Astrocyte of the cerebellum (primary cell): ENCODE data around the gene EIF4G3.
"Not testable (repeated sequence)": the region's sequence is repeated elsewhere in the genome, so short reads cannot be mapped to it uniquely, and the experiment has no call there.

Experiments used
- DNase-seq: peaks from one replicate; pipeline ENCODE4 v3.0.0-alpha.2; 2011; ENCODE audit warnings: low read depth
- H3K4me3 ChIP-seq: 2 replicates; pipeline ENCODE4 v1.5.1; 2011; ENCODE audit warnings: mild to moderate bottlenecking, low read depth, low read length, moderate library complexity
- CTCF ChIP-seq: IDR thresholded peaks from 2 replicates; pipeline ENCODE4 v1.5.1; 2012; ENCODE audit warnings: low read length, low read depth, moderate library complexity, mild to moderate bottlenecking; ENCODE audit errors: missing control alignments
- in situ Hi-C: cut with HindIII; loops from 2 replicates; pipeline ENCODE4 v1.10.0; 2017; ENCODE audit warnings: low sequenced_read_pairs

Gene EIF4G3

GRCh38 chr1:20867847-20868246 lies 308.9 kb downstream of the EIF4G3 start:
- DNase-seq = no peak
- no peak overlapping the region for H3K4me3 ChIP-seq
- TF ChIP-seq CTCF = no peak
- in situ Hi-C loops = no loop called here

- TF ChIP-seq CTCF = no peak
- no peak for DNase-seq
- in situ Hi-C loops = no loop called here
- H3K4me3 ChIP-seq = no peak overlapping the region
These were observed 309.6 kb downstream of the EIF4G3 start for GRCh38 chr1:20867062-20867461.

- in situ Hi-C loops = no loop called here
- H3K4me3 ChIP-seq = no peak overlapping the region
These were observed 311.7 kb downstream of the EIF4G3 start for GRCh38 chr1:20865001-20865400.

GRCh38 chr1:20854529-20854928 lies 322.2 kb downstream of the EIF4G3 start:
- no peak for DNase-seq
- H3K4me3 ChIP-seq = no peak overlapping the region
- no peak for TF ChIP-seq CTCF
- in situ Hi-C loops = no loop called here

More at GRCh38 chr1:20865001-20865400, 311.7 kb downstream of the EIF4G3 start:
- no peak for DNase-seq
- no peak for TF ChIP-seq CTCF

- DNase-seq, H3K4me3 ChIP-seq, in situ Hi-C loops: not testable (repeated sequence)
These were observed 324.9 kb downstream of the EIF4G3 start for GRCh38 chr1:20851791-20852190.

DNA sequence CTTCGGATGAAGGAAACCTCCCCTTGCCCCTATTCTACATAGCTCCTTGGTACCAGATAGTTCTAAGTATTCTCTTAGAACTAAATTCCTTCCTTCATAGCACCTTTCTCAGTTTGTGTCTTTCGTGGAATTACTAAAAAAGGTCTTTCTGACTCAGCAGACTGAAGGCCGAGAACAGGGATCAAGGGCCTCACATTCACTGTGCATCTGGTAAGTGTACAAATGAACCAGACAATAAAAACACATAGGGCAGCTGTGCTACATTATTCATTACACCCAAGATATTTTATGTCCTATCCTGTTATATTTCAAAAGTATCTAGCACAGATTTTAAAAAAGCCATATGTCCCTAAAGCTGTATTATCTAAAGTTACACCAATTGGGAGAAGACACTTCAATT lies 326.7 kb downstream of the EIF4G3 start:
- in situ Hi-C loops = no loop called here
- no peak overlapping the region for H3K4me3 ChIP-seq
- no peak for TF ChIP-seq CTCF
- DNase-seq = no peak

DNA sequence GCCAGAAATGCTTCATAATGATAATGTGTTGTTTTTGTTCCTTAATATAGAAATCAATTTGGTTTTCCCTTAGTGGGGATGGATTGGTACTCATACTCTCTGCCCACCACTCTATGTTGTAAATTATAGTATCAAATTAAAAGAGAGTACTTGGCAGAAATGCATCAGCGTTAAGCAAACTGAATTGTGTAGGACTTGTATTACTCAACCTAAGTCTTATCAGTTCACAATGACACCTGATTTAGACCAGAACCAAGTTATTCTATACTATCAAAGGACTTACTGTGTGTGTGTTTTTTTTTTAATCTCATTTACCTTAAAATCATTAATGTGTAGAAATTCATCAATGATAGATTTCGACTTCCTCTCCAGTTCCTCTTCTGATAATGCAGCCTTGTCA lies 327.6 kb downstream of the EIF4G3 start:
- no peak for TF ChIP-seq CTCF
- H3K4me3 ChIP-seq = no peak overlapping the region
- in situ Hi-C loops = no loop called here
- DNase-seq = no peak
